Activated CD4-positive, alpha-beta T cell treated with anti-CD3 and anti-CD28 coated beads, Interleukin-2, amount 10 ng/mL, durations not matched to agents 24 days and 14 days (primary cell): ENCODE measurements around the gene UNC5CL. TPM values are rescaled to one million over a fixed set of nuclear protein-coding genes. Genes with fewer than 3 reads are reported as not detected.

Experiments
- DNase-seq: peaks from one replicate; pipeline ENCODE4 v3.0.0; 2022
- H3K27ac Mint-ChIP-seq: one replicate; pipeline ENCODE4 v1.8.0; 2022; ENCODE audit warnings: mild to moderate bottlenecking, mixed read lengths
- H3K27me3 Mint-ChIP-seq: one replicate; pipeline ENCODE4 v1.8.0; 2022; ENCODE audit warnings: mixed read lengths
- H3K36me3 Mint-ChIP-seq: one replicate; pipeline ENCODE4 v1.8.0; 2022; ENCODE audit warnings: low read depth, mild to moderate bottlenecking, mixed read lengths
- H3K4me1 Mint-ChIP-seq: one replicate; pipeline ENCODE4 v1.8.0; 2021; ENCODE audit warnings: mixed read lengths
- H3K4me3 Mint-ChIP-seq: one replicate; pipeline ENCODE4 v1.8.0; 2022; ENCODE audit warnings: mild to moderate bottlenecking, moderate library complexity, mixed read lengths
- H3K9me3 Mint-ChIP-seq: one replicate; pipeline ENCODE4 v1.8.0; 2021; ENCODE audit warnings: mixed read lengths
- intact Hi-C: fragments of 100-400 bp; cut with micrococcal nuclease; formaldehyde crosslinking; loops from one replicate; pipeline ENCODE4 v1.15.1; 2023
- total RNA-seq: library from RNA; stranded (reverse); gene quantifications from 2 replicates; pipeline ENCODE4 v1.2.3, GENCODE V29; 2022

UNC5CL gene
- total RNA-seq, 1 donor from 2014 or later, result 1.2 TPM

GRCh38 chr6:40978687-40979289, 60.2 kb downstream of the UNC5CL start:
- H3K27me3 Mint-ChIP-seq, result peaks cover 64% of the 10 kb centered on the region
- no peaks in the 10 kb centered on the region for H3K4me1 Mint-ChIP-seq
- no peaks in the 10 kb centered on the region for H3K9me3 Mint-ChIP-seq
- H3K27ac Mint-ChIP-seq, result no peak overlapping the region
- no peak for DNase-seq
- intact Hi-C loops, result no loop called here
- H3K36me3 Mint-ChIP-seq, result no peaks in the 10 kb centered on the region
- no peak overlapping the region for H3K4me3 Mint-ChIP-seq

GRCh38 chr6:40977695-40978094, 61.3 kb downstream of the UNC5CL start:
- Mint-ChIP-seq H3K27me3 (peaks cover 60% of the 10 kb centered on the region), H3K9me3 (no peaks in the 10 kb centered on the region), H3K36me3 (no peaks in the 10 kb centered on the region), H3K4me1 (no peaks in the 10 kb centered on the region), H3K4me3 (no peak overlapping the region), H3K27ac (no peak overlapping the region)
- DNase-seq, result no peak
- intact Hi-C loops, result no loop called here

- H3K9me3 Mint-ChIP-seq, result no peaks in the 10 kb centered on the region
- H3K27ac Mint-ChIP-seq, result no peak overlapping the region
- no peak overlapping the region for H3K4me3 Mint-ChIP-seq
- H3K4me1 Mint-ChIP-seq, result no peaks in the 10 kb centered on the region
- peaks cover 56% of the 10 kb centered on the region for H3K27me3 Mint-ChIP-seq
- H3K36me3 Mint-ChIP-seq, result no peaks in the 10 kb centered on the region
- intact Hi-C loops, result no loop called here
- DNase-seq, result no peak
Observed at GRCh38 chr6:40977085-40977484, 61.9 kb downstream of the UNC5CL start.

Other genes starting within 250 kb of the UNC5CL start
- gene TSPO2, start 3.2 kb upstream of the UNC5CL start, total RNA-seq, result not detected in 2 replicates
- gene APOBEC2, start 14.0 kb upstream of the UNC5CL start, total RNA-seq, result not detected in 2 replicates
- gene OARD1, start 33.1 kb upstream of the UNC5CL start, total RNA-seq, result 30.7 and 31.7 TPM in 2 replicates
- gene NFYA, start 33.8 kb upstream of the UNC5CL start, total RNA-seq, result 31.2 TPM in 2 replicates
- gene TREML1, start 115.1 kb upstream of the UNC5CL start, total RNA-seq, result not detected in 2 replicates
- gene TREM2, start 123.9 kb upstream of the UNC5CL start, total RNA-seq, result not detected in 2 replicates
- 3.5 TPM in 2 replicates for gene TREML2, start 161.9 kb upstream of the UNC5CL start, total RNA-seq
- gene TREML4, start 189.1 kb upstream of the UNC5CL start, total RNA-seq, result not detected in 2 replicates
- gene TREM1, start 247.5 kb upstream of the UNC5CL start, total RNA-seq, result 0.43 TPM in 1 of 2 replicates, not detected in the other